ENCODE measurements around the gene PPY.
"Not testable (repeated sequence)": the region's sequence is repeated elsewhere in the genome, so short reads cannot be mapped to it uniquely, and the experiment has no call there.

Gene PPY

DNA sequence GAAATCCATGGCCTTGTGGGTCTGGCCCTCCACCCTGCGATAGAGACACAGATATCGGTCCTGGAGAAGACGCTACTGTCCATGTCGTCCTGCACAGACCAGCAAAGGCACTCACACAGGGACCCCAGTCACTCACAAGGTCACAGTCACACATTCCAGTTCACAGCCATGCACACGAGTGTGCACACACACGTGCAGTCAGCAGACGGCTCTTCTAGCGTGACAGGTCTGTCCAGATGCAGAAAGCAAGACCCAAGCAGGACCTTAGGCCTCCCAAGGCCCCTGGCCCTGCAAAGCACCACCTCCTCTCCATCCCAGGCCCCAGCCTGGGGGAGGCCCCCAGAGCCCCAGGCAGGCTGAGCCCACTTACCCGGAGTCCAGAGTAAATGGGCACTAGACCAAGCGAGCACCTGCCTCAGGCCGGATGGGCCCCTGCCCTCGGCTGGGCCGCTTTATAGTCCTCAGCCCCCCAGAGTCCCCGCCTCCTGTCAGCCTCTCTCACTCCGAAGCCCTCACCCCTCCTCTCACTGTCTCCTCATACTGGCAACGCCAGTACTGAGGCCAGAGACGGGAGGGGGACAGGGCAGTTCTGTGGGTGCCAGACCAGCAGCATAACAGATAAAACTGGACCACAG is at the start of gene PPY:
Gene PPY (minus strand): TSS at position 426 of the 635 bp plus-strand sequence. CDS start 822 bp downstream, outside the sequence.
- no peak for DNase-seq (ENCODE audit: low read depth in 2 of 2)

DNA sequence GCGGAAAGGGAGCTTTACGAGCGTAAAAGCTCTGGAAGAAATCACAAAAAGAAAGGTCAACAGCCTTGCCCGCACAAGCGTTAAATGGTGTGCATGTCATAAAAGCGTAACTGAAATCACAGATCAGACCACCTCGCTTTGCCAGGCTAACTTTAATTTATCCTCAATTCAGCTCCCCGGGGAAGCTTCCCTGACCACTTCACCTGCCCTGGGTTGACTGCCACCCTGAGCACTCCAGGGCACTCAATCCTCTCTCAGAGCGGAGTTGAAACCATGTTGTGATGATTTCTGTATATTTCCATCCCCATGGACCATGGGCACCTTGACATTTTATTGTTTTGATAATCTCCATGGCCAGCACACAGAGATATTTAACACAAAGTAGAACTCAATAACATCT is 46.0 kb upstream of the PPY start:
- DNase-seq (ENCODE audit: low read depth in 2 of 2), result no peak

DNA sequence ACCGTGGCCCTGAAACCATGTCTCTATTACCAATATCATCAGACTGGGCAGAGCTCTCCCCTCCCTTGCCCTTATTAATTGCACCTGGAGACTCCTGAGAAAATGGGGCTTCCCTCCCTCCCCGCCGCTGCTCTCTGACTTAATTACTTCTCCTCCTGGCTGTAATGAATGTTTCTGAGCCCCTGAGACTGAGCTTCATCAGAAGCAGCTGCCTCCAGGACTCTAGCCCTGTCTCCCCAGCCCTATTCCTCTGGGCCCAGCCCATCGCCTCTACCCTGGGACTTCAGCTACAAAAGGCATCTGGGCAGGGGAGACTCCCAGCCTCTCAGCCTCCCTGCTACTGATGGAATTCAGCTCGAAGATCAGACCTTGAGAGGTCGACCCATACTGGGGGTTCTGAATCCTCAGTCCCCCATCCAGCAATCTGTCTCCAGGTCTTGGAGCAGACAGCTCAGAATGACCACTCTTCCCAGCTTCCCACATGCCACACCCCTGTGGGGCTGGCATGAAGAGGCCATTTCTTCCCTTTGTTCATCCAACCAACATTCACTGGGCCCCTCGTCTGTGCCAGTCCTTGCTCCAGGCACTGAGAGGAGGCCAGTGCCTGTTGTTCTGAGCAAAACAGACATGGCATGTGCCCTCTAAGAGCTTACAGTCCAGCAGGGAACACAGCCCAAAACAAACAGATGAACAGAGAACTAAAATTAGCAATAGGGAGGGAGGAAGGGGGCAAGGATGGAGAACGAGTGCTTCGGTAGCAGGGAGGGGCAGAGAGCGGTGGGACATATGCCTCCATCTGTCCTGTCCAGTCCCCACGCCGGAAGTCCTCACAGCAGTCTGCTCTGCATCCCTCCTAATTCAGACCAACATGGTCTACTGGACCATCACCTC is 45.1 kb upstream of the PPY start:
- DNase-seq (ENCODE audit: low read depth in 2 of 2), result no peak

- DNase-seq (ENCODE audit: low read depth in 2 of 2), result no peak
These were observed 44.1 kb upstream of the PPY start for GRCh38 chr17:43986225-43986981.

GRCh38 chr17:43984521-43984920 is 42.2 kb upstream of the PPY start:
- DNase-seq (ENCODE audit: low read depth in 2 of 2), result no peak

- no peak for DNase-seq (ENCODE audit: low read depth in 2 of 2)
These were observed 41.5 kb upstream of the PPY start for GRCh38 chr17:43983515-43984411.

GRCh38 chr17:43983196-43983514 is 40.9 kb upstream of the PPY start:
- no peak for DNase-seq (ENCODE audit: low read depth in 2 of 2)

- no peak for DNase-seq (ENCODE audit: low read depth in 2 of 2)
These were observed 39.9 kb upstream of the PPY start for GRCh38 chr17:43982171-43982570.

GRCh38 chr17:43979671-43980070 is 37.4 kb upstream of the PPY start:
- DNase-seq (ENCODE audit: low read depth in 2 of 2), result no peak

DNA sequence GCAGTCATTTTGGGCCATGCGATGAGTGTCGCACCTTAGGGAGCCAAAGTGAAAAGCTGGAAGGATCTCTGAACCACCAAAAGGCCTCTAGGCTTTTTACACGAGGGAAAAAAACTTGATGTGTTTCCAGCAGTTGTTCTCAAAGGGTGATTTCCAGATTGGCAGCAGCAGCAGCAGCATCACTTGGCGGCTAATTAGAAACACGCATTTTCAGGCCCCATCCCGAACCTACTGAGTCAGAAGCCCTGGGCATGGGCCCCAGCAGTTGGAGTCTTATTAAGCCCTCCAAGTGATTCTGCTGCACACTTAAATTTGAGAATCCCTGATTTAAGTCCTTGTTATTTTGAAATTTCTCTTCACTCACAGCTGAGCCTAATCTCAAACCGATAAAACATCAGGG is 36.7 kb upstream of the PPY start:
- DNase-seq (ENCODE audit: low read depth in 2 of 2), result peak in 1 of 2 experiments; percentile 12

GRCh38 chr17:43978078-43978477 is 35.8 kb upstream of the PPY start:
- no peak for DNase-seq (ENCODE audit: low read depth in 2 of 2)

DNA sequence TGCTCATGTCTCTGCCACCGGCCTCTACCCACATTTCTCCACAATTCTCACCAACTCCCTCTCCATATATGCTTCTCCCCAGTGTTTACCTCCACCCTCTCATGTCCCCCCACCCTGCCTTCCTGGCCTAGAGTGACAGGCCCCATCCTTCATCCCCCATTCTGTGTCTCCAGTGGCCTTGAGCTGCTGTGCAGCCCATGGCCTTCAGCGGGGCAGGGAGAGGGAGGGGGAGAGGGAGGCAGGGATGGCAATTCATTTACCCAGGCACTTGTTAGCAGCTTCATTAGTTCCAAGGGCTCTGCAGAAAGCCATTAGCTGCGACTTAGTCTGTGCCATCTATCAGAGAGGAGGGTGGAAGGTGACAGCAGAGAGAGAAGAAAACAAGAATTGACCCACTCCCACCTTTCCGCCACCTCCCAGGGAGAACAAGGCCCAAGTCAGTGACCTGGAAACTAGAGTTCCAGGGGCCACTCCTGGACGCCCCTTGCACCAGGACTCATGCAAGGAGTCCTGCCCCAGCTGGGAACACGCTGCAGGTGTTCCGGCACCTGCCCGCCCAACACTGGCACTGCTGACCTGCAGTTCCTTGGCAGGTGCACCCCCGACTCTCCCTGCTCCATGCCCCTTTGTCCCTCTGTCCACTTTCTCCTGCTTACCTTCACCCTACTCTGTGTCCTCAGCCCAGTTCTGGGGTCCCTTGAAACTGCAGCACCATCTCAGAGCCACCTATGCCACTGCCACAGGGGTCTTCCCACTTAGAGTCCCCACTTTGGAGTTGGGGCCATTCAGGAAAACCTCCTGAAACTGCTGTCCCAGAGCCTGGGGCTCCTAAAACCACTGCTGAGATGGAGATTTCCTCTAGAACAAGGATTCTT is 34.9 kb upstream of the PPY start:
- no peak for DNase-seq (ENCODE audit: low read depth in 2 of 2)

GRCh38 chr17:43975898-43976297 is 33.6 kb upstream of the PPY start:
- no peak for DNase-seq (ENCODE audit: low read depth in 2 of 2)

GRCh38 chr17:43974382-43975266 is 32.3 kb upstream of the PPY start:
- no peak for DNase-seq (ENCODE audit: low read depth in 2 of 2)

DNA sequence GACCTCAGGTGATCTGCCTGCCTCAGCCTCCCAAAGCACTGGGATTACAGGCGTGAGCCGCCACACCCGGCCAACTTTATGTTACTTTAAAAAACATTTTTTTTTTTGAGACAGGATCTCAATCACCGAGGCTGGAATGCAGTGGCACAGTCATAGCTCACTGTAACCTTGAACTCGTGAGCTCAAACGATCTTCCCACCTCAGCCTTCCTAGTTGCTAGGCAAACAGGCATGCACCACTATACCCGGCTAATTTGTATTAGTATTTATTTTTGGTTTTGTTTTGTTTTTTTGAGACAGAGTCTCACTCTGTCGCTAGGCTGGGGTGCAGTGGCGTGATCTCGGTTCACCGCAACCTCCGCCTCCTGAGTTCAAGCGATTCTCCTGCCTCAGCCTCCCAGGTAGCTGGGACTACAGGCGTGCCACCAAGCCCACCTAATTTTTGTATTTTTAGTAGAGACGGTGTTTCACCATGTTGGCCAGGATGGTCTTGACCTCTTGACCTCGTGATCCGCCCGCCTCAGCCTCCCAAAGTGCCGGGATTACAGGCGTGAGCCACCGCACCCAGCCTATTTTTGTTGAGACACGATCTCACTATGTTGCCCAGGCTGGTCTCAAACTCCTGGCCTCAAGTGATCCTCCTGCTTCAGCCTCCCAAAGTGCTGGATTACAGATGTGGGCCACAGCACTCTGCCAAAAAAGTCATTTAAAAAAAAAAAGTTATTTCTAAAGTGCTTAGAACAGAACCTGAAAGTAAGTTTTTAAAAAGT is 30.4 kb upstream of the PPY start:
- not testable (repeated sequence) for DNase-seq (ENCODE audit: low read depth in 2 of 2)

GRCh38 chr17:43971436-43971835 is 29.2 kb upstream of the PPY start:
- DNase-seq (ENCODE audit: low read depth in 2 of 2), result not testable (repeated sequence)

DNA sequence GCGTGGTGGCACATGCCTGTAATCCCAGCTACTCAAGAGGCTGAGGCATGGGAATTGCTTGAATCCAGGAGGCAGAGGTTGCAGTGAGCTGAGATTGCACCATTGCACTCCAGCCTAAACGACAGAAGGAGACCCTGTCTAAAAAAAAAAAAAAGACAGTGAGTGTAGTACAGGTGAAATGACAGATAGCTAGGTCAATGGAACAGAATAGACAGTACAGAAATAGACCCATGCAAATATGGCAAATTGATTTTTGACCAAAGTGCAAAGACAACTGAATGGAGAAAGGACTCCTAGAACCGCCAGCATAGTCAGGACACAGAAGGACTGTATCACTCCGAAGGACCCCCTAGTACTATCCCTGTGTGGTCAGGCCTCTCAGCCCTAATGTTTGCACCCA is 28.1 kb upstream of the PPY start:
- DNase-seq (ENCODE audit: low read depth in 2 of 2), result no peak

- DNase-seq (ENCODE audit: low read depth in 2 of 2), result no peak
These were observed 25.1 kb upstream of the PPY start for GRCh38 chr17:43967251-43967875.

All from fibroblast of skin of left biceps (primary cell).